Activated naive CD4-positive, alpha-beta T cell treated with anti-CD3 and anti-CD28 coated beads, Interleukin-2, amount 50 U/mL, for 72 hours (primary cell): Measurements from ENCODE around the gene C4orf50. TPM values are rescaled to one million over a fixed set of nuclear protein-coding genes. Genes with fewer than 3 reads are reported as not detected.

Source experiments
- ATAC-seq, 2 donors: fragments of 150-1000 bp; cut with Tn5 transposase; 2 replicates each; pipeline ENCODE4 v1.10.0; 2021; ENCODE audit warnings: mild to moderate bottlenecking in 2 of 2, moderate library complexity in 2 of 2
- DNase-seq, 2 donors: peaks; one replicate each; pipeline ENCODE4 v3.0.0; 2021 to 2022; ENCODE audit warnings: low spot score in 2 of 2
- H3K27ac Mint-ChIP-seq, 2 donors: one replicate each; pipeline ENCODE4 v1.8.0; 2022; ENCODE audit warnings: mild to moderate bottlenecking in 2 of 2, mixed read lengths in 2 of 2
- H3K36me3 Mint-ChIP-seq, 2 donors: one replicate each; pipeline ENCODE4 v1.8.0; 2022; ENCODE audit warnings: mixed read lengths in 2 of 2
- H3K9me3 Mint-ChIP-seq, 2 donors: one replicate each; pipeline ENCODE4 v1.8.0; 2022; ENCODE audit warnings: mixed read lengths in 2 of 2
- total RNA-seq, 2 donors: library from RNA; stranded (reverse); gene quantifications; one replicate each; pipeline ENCODE4 v1.2.3, GENCODE V29; 2022

Gene C4orf50
- total RNA-seq, 2 donors from 2014 or later, result 0.12 TPM; not detected in 1

DNA sequence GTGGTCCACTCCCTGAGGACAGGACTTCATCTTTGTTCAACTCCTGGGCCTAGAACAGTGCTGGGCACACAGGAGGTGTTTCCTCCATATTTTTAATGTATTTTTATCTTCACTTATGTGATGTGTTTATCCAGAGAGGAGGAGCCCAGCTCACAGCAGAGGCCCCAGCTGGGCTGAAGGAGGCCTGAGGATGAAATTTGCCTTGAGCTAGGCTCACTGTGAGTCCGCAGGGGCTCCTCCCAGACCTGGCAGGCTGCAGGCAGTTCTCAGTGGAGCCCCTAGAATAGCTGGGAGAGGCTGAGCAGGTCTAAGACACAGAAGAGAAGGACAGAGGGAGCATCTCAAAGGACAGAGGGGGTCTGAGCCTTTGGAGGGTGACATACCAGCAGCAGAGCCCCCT lies 26.8 kb downstream of the C4orf50 start:
- H3K36me3 Mint-ChIP-seq, result no peaks in the 10 kb centered on the region
- H3K9me3 Mint-ChIP-seq, result no peaks in the 10 kb centered on the region
- no peak overlapping the region for H3K27ac Mint-ChIP-seq
- no peak for ATAC-seq
- DNase-seq, result no peak

DNA sequence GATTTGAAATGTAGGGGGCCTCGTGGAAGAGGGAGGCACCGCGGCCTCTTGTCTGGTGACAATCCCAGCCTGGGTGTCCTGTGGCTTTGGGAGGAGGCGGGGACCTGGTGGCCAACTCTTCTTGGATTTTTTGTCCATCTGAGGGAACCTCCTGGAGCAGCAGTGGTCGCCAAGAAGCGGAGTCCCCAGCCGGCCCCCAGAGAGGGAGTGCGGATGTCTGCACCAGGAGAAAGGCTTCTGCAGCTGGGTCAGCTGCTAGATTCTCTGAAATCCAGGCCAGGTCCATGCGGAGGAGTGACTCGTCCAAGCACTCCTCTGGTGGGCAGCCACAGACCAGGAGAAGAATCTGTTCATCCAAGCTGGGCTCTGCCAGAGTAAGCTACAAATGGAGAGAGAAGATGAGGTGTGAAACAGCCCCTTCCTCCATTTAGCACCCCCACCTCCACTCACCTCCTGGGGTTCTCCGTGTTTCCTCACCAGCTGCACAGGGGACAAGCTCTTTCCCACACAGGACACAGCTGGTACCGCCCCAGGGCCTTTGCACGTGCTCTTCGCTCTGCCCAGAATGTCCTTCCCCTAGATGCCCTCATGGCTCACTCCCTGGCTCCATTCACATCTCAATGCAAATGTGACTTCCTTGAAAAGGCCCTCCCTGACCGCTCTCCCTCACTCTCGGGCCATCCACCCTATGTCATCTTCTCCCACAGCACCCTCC lies 27.6 kb downstream of the C4orf50 start:
- DNase-seq (no peak), ATAC-seq (no peak)
- H3K36me3 Mint-ChIP-seq, result no peaks in the 10 kb centered on the region
- no peaks in the 10 kb centered on the region for H3K9me3 Mint-ChIP-seq
- H3K27ac Mint-ChIP-seq, result no peak overlapping the region

DNA sequence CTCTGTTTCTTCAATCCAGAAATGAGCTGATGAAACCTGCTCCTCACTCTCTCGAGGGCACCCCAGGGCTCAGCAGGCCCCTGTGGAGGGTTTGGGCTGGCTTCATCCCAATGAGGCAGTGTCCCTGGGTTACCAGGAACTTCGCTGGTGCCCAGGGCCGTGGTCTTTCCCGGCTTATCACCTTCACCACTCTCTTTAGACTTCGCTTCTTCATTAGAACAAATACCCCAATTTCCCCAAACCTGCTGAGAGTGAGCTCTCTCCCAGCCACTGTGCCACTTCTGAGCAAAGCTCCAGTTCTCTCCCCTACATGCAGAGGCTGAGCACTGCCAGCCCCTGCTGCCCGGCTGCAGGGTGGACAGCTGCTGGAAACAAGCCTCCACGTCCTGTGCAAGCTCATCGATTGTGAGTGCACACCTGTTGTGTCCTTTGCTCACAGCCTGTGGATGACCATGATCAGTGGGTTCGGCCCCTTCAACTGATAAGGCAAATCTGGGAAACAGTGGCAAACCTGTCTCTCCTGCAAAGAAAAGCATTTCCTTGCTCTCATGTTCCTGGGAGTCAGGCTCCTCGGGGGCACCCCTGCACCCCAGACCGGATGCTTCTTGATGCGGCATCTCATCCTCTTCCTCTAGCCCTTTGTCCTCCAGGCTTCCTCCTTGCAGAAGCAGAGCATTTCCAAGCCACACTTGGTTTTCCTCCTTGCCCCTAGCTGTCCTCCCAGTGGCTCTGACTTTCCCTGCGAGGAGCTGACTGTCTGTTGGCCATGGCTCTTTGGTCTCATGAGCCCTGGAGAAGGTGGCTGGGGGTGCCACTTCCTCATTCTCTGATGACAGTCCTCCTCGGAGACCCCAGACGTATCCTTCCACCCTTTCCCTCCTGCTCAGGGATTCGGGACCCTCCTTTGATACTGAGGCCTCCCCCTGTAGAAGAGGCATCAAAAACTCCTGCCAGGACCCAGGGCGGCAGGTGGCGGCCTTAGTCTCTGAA lies 28.7 kb downstream of the C4orf50 start:
- ATAC-seq, result no peak
- H3K9me3 Mint-ChIP-seq, result peaks cover 5 to 6% of the 10 kb centered on the region in 2 donors
- no peak overlapping the region for H3K27ac Mint-ChIP-seq
- no peak for DNase-seq
- peaks cover 0 to 4% of the 10 kb centered on the region in 2 donors for H3K36me3 Mint-ChIP-seq

DNA sequence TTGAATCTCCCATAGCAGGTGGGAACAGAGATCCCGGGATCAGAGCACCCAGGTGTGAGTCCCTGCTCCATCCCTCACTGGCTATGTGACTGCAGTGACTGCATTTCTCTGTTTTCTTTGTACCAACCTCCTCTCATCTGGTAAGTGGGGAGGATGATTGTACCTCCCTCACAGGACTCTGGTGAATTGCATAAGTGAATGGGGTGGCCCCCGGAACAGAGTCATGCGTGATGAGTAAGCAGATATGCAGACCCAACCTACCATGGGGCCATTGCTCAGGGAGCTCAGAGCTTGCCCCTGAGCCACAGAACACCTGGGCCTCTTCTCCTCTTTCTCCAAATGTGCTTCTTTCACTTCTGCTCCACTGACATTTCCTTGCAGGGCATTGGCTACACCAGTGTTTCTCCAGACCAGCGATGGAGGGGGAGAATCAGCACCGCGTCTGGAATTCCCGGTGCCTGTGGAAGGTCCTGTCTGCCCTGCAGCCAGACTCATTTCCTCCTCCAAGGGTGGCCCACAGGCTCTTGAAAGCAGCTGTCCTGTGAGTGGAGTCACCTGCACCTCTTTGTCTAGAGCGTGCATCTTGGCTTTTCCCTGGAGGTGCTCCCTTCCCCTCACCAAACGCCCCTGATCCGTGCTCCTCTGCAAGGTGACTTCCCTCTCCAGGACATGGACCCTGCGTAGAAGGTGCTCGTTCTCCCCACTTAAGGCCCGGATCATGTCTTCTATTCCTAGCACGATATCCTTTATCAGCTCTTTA lies 30.0 kb downstream of the C4orf50 start:
- Mint-ChIP-seq H3K9me3 (peaks cover 15 to 19% of the 10 kb centered on the region in 2 donors), H3K36me3 (peaks cover 0 to 12% of the 10 kb centered on the region in 2 donors), H3K27ac (no peak overlapping the region)
- no peak for DNase-seq
- ATAC-seq, result no peak

DNA sequence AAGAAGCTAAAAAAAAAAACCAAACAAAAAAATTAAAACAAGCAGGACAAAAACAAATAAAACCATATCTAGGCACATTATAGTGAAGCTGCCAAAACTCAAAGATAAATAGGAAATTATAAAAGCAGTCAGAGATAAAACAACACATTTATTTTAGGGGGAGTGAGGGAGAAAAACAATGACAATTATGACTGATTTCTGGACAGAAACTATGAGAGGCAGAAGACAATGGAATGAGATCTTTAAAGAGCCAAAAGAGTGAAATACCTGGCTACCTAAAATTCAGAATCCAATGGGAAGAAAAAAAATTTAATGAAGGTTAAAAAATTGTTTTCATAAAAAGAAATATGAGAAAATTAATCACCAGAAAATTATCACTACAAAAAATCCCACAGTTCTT lies 33.4 kb downstream of the C4orf50 start:
- ATAC-seq (no peak), DNase-seq (no peak)
- H3K27ac Mint-ChIP-seq, result no peak overlapping the region
- peaks cover 17 to 23% of the 10 kb centered on the region in 2 donors for H3K9me3 Mint-ChIP-seq
- peaks cover 0 to 13% of the 10 kb centered on the region in 2 donors for H3K36me3 Mint-ChIP-seq

DNA sequence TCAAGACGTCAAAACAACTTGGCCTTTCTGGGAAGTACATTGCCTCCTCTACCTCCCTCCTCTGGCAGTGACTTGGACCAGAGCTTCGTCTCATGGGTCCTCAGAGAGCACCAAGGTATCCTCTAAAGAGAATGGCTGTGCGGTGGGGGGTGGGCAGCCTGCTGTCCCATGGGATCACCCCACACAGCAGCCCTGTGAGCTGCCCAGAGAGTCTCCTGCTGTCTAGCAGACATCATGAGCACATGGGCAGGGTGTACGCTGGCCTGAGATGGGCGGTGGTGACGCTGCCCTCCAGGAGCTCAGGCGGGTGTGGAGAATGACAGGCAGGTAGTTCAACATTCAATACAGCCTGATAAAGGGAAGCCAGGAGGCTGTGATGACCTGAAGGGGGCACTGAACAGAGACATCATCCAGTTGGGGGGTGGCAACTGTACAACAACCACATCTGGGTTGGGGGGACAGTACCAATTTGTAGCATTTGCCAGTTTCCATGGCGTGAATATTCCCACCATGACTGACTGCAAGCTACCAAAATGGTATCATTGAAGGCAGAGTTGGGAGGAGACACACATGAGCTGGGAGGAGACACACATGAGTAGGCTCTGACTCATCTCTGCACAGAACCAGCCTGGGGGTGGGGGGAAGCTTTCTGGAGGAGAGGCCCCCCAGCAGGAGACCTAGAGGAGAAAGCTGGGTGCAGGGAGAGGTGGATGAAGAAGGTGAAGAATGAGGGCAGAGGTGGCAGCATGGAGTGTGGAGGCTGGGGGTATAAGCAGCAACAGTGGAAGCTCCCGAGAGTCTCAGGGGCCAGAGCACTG lies 35.9 kb downstream of the C4orf50 start:
- DNase-seq (no peak), ATAC-seq (no peak)
- H3K9me3 Mint-ChIP-seq, result peaks cover 17 to 23% of the 10 kb centered on the region in 2 donors
- H3K36me3 Mint-ChIP-seq, result peaks cover 0 to 13% of the 10 kb centered on the region in 2 donors
- H3K27ac Mint-ChIP-seq, result no peak overlapping the region

DNA sequence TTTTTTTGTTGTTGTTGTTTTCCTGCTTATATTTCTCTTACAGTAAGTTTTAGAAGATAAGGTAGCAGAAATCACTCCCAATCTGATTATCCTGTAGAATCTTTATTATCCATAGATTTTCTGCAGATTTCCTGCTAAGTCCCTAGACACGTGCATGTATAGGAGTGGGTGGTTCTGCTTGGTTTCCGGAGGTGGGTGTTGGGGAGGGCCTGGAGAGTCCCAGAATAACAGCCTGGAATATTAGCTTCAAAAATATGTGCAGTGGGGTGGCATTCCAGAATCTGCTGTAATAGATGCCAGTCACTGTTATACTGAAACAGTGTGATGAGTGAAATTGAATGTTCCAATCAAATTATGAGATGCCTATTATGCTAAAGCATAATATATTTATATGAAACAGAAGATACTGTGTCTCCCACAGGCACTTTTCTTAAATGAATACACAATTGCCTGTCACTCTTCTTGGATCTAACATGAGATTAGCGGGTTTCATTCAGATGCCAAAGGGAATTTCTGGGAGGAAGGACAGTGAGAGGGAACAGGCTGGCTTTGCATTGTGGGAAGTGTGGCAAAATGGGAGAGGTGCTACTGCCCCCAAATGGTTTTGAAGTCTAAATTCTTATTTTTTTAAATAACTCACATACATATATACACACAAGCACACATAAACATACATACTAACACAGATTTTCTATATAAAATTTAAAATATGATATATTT lies 37.6 kb downstream of the C4orf50 start:
- H3K27ac Mint-ChIP-seq, result no peak overlapping the region
- no peak for DNase-seq
- H3K36me3 Mint-ChIP-seq, result peaks cover 0 to 13% of the 10 kb centered on the region in 2 donors

DNA sequence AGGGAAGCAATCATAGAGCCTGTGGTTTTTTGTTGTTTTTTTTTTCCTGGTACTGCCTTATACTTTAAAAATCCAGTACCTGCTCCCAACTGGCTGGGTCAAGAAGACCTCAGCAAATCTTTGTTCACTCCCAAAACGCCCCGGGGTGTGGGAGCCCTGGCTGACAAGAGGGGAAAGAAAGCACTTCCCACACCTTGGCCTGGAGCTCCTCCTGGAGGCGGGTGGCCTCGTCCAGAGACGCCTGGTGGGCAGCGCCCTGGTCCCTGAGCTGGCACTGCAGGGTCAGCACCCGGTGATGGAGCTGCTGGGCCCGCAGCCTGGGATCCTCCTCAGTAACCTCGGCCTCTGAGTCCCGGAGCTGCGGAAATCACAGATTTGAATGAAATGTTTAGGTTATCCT lies 38.2 kb downstream of the C4orf50 start:
- peaks cover 17 to 22% of the 10 kb centered on the region in 2 donors for H3K9me3 Mint-ChIP-seq
- H3K27ac Mint-ChIP-seq, result no peak overlapping the region
- peaks cover 0 to 13% of the 10 kb centered on the region in 2 donors for H3K36me3 Mint-ChIP-seq
- DNase-seq (no peak), ATAC-seq (no peak)

More for the DNA sequence above, 37.6 kb downstream of the C4orf50 start:
- peaks cover 17 to 23% of the 10 kb centered on the region in 2 donors for H3K9me3 Mint-ChIP-seq
- ATAC-seq, result no peak

DNA sequence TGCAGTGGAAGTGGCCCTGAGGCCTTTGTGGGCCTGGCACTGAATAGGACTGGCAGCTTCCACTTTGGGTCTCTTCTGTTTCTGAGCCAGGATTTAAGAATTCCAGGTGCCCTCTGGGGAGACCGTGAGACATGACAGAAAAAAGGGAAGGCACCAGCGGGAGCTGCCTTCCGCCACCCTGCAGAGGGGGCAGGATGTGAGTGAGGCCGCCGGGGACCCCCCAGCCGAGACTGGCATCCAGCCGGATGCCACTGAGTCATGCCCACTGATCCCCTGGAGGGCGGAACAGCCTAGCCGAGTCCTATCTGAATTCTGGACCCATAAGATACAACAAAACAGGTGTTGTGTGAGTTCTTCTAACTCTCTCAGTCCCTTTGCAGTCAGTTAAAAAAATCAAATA lies 41.3 kb downstream of the C4orf50 start:
- Mint-ChIP-seq H3K9me3 (no peaks in the 10 kb centered on the region), H3K27ac (no peak overlapping the region), H3K36me3 (no peaks in the 10 kb centered on the region)
- no peak for DNase-seq
- no peak for ATAC-seq

DNA sequence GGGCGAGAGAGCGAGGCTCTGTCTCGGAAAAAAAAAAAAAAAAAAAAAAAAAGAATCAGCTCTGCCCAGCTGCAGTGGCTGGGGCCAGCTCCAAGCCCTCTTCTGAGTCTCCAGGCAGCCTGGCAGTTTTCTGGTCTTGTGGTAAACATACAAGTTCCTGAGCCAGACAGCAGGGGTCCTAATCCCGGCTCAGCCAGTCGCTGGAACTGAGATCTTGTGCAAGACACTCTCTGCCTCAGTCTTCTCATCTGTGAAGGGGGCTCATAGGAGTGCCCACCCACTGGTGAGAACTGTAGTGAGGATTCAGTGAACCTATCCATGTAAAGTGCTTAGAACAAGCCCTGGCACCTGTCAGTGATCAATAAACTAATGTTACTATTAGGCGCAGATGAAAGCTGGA lies 41.8 kb downstream of the C4orf50 start:
- ATAC-seq (no peak), DNase-seq (no peak)
- no peak overlapping the region for H3K27ac Mint-ChIP-seq
- no peaks in the 10 kb centered on the region for H3K9me3 Mint-ChIP-seq
- H3K36me3 Mint-ChIP-seq, result no peaks in the 10 kb centered on the region

DNA sequence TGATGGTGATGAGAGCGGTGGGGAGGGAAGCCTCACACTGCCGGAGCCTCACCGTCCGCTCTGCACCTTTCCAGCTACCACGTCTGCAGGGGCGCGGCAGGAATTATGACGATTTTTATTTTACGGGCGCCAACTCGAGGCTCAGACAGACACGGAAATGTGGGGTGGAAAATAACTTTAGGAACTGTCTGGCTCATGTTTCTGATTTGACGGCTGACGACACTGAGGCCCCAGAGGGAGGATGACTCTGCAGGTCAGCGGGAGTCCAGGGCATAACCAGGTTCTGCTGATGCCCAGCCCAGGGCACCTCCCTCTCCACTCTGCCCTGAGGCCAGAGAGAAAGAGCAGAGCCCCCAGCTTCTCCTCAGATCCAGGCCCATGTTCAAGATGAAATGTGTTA lies 43.9 kb downstream of the C4orf50 start:
- H3K9me3 Mint-ChIP-seq, result no peaks in the 10 kb centered on the region
- no peak overlapping the region for H3K27ac Mint-ChIP-seq
- ATAC-seq (no peak), DNase-seq (no peak)
- no peaks in the 10 kb centered on the region for H3K36me3 Mint-ChIP-seq

DNA sequence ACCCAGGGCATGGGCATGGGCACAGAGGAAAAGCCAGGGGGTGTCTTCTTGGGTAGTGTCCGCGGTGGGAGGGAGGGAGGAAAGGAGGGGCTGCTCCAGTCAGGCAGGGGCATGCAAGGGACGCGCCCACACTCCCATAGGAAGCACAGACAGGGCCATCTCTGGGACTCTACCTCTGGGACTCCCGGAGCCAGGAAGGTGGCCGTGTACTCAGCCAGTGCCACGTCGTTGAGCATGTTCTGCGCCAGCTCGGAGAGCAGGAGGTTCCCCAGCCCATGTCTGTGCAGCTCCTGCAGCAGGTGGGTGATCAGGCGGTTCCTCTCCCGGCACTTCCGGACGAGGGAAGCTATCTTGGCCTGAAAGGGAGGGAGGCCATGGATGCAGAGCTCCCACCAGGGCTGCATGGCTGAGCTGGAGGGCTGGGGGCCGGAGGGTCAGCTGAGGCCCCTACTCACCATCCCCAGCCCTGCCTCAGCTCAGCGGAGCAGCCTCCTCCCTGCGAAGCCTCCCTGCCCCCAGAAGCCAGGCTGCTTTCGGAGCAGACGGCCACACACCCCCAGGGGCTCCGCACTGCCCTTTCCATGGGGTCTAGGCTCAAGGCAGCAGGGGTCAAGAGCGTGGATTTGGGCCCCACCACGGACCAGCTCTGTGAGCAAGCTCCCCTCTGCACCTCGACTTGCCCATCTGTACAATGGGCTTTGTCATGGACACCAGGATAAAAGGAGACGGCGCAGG lies 44.6 kb downstream of the C4orf50 start:
- no peak overlapping the region for H3K27ac Mint-ChIP-seq
- no peak for DNase-seq
- ATAC-seq, result no peak
- H3K36me3 Mint-ChIP-seq, result no peaks in the 10 kb centered on the region
- H3K9me3 Mint-ChIP-seq, result no peaks in the 10 kb centered on the region

DNA sequence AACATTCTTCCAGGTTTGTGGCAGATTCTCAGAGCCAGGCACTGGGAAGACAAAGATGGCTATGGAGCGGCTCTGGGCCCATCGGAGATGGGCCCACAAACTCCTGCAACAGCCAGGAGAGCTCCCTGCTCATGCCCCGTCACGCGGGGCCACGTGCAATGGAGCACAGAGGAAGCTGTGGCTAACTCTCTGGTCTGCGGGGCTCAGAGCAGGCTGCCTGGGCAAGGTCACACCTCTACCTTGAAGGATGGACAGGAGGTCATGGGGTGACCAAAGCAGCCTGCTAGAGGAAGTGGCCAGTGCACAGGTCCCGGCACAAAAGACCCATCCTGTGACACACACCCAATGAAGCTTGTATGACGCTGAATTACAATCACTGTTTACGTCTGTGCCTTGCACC lies 45.2 kb downstream of the C4orf50 start:
- Mint-ChIP-seq H3K27ac (no peak overlapping the region), H3K9me3 (no peaks in the 10 kb centered on the region), H3K36me3 (no peaks in the 10 kb centered on the region)
- DNase-seq (no peak), ATAC-seq (no peak)

DNA sequence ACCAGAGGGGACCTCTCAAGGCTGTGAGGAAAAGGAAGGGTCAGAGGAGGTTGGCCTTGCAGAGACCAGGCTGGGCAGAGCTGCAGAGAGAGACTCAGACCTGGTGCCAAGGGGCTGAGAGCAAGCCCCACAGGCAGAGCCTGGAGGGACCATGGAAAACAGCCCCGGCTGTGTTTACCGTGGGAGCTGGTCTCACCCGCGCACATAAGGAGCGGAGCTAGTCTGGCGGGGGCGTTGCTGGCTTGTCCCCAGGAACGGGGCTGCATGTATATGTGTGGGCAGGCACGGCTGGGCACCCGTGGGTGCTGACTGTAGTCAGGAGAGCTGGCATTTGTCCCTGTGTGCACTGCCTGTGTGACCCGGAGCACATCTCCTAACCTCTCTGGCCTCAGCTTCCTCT lies 45.7 kb downstream of the C4orf50 start:
- no peak for ATAC-seq
- no peaks in the 10 kb centered on the region for H3K9me3 Mint-ChIP-seq
- no peak overlapping the region for H3K27ac Mint-ChIP-seq
- DNase-seq, result no peak
- no peaks in the 10 kb centered on the region for H3K36me3 Mint-ChIP-seq

DNA sequence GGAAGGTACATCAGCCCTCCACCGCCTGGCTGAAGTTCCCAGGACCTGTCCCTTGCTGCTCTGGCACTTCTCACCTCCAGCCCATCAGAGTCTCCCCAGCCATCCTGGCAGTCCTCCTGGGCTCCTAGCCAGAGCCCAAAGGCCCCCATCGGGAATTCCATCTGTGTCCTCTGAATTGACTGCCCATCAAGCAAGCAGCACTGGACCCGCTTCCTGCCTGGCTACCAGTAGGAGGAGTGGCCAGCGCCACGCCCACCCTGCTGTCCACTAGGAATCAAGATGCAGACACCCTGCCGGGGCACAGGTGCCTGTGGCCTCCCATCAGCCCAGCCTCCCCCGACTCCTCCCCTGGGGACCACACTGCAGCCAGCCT lies 47.2 kb downstream of the C4orf50 start:
- Mint-ChIP-seq H3K27ac (no peak overlapping the region), H3K9me3 (no peaks in the 10 kb centered on the region), H3K36me3 (no peaks in the 10 kb centered on the region)
- no peak for DNase-seq
- ATAC-seq, result no peak
